ENCODE measurements around the gene ALMS1.
"Not testable (repeated sequence)": the region's sequence is repeated elsewhere in the genome, so short reads cannot be mapped to it uniquely, and the experiment has no call there.

ALMS1 gene, protein sequence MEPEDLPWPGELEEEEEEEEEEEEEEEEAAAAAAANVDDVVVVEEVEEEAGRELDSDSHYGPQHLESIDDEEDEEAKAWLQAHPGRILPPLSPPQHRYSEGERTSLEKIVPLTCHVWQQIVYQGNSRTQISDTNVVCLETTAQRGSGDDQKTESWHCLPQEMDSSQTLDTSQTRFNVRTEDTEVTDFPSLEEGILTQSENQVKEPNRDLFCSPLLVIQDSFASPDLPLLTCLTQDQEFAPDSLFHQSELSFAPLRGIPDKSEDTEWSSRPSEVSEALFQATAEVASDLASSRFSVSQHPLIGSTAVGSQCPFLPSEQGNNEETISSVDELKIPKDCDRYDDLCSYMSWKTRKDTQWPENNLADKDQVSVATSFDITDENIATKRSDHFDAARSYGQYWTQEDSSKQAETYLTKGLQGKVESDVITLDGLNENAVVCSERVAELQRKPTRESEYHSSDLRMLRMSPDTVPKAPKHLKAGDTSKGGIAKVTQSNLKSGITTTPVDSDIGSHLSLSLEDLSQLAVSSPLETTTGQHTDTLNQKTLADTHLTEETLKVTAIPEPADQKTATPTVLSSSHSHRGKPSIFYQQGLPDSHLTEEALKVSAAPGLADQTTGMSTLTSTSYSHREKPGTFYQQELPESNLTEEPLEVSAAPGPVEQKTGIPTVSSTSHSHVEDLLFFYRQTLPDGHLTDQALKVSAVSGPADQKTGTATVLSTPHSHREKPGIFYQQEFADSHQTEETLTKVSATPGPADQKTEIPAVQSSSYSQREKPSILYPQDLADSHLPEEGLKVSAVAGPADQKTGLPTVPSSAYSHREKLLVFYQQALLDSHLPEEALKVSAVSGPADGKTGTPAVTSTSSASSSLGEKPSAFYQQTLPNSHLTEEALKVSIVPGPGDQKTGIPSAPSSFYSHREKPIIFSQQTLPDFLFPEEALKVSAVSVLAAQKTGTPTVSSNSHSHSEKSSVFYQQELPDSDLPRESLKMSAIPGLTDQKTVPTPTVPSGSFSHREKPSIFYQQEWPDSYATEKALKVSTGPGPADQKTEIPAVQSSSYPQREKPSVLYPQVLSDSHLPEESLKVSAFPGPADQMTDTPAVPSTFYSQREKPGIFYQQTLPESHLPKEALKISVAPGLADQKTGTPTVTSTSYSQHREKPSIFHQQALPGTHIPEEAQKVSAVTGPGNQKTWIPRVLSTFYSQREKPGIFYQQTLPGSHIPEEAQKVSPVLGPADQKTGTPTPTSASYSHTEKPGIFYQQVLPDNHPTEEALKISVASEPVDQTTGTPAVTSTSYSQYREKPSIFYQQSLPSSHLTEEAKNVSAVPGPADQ (N-terminal part only)

DNA sequence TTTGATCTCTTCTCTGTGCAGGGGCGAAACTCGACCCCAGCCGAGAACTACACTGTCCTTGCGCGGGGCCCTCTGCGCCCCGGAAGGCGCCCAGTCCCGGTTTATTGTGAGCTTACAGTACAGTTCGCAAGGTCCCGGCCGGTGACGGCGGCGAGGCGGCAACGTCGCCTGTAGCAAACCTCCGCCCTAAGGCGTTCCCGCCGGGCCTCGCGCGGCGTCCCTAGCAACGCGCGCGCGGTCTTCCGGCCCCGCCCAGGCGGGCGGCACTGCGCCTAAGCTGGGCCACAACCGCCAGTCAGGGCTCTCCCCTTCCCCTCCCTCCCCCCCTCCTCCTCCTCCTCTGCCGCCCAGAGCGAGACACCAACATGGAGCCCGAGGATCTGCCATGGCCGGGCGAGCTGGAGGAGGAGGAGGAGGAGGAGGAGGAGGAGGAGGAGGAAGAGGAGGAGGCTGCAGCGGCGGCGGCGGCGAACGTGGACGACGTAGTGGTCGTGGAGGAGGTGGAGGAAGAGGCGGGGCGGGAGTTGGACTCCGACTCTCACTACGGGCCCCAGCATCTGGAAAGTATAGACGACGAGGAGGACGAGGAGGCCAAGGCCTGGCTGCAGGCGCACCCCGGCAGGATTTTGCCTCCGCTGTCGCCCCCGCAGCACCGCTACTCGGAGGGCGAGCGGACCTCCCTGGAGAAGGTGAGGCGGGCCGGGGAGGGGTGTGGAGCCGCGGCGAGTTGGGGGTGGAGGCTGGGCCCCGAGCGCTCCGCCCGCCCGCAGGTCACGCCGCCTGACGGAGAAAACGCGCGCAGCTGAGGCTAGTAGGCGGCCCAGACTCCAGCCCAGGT is at the start of gene ALMS1:
TSS of gene ALMS1 (plus strand) at position 333 of the 838 bp plus-strand sequence. CDS start at position 366, 33 bp downstream.
- in situ Hi-C loops (cut with MboI; ENCODE audit: low pct_unique_long_range_greater_than_20kb, low sequenced_read_pairs), result no loop called here
- DNase-seq, result peak; percentile 92

DNA sequence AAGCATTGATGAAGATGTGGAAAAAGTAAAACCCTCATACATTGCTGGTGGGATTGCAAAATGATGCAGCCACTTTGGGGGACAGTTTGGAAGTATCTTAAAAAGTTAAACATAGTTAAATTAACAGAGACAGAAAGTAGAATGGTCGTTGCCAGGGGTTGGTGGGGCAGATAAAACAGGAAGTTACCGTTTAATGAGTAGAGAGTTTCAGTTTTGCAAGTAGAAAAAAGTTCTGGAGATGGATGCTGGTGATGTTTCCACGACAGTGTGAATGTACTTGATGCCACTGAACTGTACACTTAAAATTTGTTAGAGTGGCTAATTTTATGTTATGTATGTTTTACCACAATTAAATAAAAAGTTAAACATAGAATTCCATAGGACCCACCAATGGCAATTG is 47.8 kb upstream of the ALMS1 start:
- in situ Hi-C loops (cut with MboI; ENCODE audit: low pct_unique_long_range_greater_than_20kb, low sequenced_read_pairs), result no loop called here
- DNase-seq, result no peak

DNA sequence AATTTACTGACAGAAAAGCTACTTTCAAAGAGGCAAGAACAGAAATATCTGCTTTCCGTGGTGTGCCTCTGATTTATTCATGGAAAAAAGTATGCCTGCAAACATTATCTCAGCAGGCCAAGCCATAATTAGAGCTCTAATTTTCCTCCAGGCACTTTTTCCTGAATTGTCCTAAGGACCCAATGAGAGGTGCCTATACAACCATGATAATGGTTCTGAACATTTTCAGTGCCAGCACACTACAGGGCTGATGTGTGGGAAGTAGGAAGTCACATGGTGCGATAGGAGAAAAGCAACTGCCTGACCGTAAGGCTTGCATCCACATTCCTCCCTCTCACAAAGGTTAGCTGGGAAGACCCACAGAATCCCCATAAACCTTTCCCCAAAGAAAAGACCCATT is 46.4 kb upstream of the ALMS1 start:
- in situ Hi-C loops (cut with MboI; ENCODE audit: low pct_unique_long_range_greater_than_20kb, low sequenced_read_pairs), result no loop called here
- no peak for DNase-seq

DNA sequence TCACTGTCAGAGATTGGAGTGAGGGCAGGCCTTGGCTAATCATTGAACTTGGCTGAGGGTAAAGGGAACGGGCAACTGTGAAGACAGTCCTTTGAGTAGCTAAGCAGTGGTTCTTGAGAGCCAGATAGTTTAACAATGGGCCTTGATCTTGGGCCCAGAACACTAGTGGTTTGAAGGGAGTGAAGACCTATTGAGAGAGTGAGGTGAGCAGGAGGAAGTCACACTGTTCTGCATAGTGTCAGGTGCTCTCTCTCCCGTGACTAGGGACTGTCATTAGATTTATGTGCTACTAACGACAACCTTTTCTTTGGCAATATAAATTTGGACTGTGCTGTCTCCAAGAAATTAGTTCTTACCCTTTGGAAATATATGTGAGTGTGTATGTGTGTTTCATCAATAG is 44.6 kb upstream of the ALMS1 start:
- no peak for DNase-seq
- in situ Hi-C loops (cut with MboI; ENCODE audit: low pct_unique_long_range_greater_than_20kb, low sequenced_read_pairs), result no loop called here

DNA sequence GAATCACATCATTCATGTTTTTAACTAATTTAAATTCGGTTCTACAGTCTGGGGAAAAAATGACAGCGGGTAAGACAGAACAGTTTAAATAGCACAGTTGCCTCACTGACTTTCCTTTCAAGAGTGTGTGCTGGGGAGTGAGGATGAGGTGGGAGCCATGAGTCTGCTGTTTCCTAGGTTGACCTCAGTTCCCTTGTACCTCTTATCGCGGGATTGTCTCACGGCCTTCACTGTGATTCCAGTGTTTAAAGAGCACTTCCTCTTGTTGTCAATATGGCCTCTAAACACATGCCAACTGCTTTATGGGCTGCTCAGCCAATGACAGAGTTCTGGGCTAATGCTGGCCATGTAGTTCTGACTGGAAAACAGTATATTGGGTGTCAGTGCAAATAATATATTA is 41.6 kb upstream of the ALMS1 start:
- in situ Hi-C loops (cut with MboI; ENCODE audit: low pct_unique_long_range_greater_than_20kb, low sequenced_read_pairs), result no loop called here

DNA sequence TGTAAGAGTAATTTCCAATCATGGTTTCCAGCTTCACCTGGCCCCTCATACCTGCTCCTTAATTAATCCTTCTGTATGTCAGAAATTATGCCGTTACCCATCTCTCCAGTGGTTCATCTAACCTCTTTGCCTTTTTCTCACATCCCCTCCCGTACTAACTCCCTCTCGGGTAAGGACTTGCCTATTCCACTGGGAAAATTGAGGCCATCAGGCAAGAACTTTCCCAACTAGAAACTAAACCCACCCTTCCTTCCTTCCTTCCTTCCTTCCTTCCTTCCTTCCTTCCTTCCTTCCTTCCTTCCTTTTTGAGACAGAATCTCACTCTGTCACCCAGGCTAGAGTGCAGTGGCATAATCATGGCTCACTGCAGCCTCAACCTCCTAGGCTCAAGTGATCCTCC is 40.9 kb upstream of the ALMS1 start:
- in situ Hi-C loops (cut with MboI; ENCODE audit: low pct_unique_long_range_greater_than_20kb, low sequenced_read_pairs); DNase-seq: not testable (repeated sequence)

More for the DNA sequence above, 41.6 kb upstream of the ALMS1 start:
- peak; percentile 4 for DNase-seq

DNA sequence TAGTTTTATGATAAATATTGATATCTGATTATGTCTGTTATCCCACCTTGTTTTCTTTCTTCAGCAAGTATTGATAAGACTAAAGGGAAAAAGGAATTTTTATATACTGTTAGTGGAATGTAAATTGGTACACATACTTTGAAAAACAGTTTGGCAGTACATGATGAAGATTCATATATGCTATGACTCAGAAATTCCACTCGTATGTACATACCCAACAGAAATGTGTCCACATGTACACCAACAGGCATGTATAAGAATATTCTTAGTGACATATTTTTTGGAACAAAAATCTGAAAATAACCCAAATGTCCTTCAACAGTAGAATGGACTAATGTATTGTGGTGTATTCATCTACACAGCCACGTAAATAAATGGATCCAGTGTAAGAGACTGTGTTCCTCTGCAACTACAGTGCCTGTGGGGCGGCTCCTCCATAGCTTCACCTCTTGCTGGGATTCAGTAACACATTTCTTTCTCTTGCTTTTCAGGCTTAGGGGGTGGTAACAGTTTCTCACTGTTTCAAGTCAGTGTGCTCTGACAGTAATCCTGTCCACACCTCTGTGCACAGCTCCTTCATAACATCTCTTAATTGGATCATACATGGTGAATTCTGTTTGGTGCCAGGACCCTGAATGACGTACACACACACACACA is 35.5 kb upstream of the ALMS1 start:
- no peak for DNase-seq
- in situ Hi-C loops (cut with MboI; ENCODE audit: low pct_unique_long_range_greater_than_20kb, low sequenced_read_pairs), result no loop called here

DNA sequence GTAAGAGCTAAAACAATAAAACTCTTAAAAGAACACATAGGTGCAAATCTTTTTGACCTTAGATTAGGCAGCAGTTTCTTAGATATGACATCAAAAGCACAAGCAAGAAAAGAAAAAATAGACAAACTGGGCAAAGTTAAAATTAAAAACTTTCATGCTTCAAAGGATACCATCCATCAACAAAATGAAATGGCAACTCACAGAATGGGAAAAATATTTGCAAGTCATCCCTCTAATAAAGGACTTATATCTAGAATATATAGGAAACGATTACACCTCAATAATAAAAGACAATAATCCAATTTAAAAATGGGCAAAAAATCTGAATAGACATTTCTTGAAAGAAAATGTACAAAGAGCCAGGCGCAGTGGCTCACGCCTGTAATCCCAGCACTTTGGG is 29.5 kb upstream of the ALMS1 start:
- in situ Hi-C loops (cut with MboI; ENCODE audit: low pct_unique_long_range_greater_than_20kb, low sequenced_read_pairs), result no loop called here
- DNase-seq, result no peak

DNA sequence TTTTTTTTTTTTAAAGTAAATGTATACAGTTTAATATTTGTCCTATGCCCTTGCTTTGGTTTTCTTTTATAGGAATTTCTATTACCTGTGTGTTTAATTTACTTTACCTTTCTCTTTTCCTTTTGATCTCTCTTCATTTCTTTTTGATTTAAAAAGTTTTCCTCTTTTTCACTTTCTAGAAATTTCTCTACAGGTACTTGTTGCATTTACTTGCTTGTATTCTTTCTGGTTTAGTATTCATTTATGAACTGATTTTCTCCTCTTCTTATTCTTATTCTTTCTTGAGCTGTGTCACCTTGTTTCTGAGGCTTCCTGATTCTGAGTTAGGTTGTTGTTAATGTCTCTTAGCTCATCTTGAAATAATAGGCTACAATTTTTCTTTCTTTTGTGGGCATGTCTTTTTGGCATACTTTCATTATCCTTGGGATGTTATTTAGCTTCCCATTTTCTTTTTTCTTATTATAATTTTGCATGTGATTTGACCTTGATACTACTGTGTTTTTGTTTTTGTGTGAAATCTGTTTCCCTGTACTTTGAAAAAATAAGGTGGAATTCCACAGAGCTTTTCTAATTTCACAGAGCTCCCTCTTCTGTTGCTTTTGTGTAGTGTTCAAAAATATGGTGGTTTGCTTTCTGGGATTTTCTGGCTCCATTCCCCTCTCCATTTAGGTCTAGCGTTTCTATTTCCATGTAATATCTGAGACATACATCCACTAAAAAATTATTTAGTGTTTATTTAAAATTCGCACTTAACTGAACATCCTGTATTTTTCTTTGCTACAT is 25.5 kb upstream of the ALMS1 start:
- in situ Hi-C loops (cut with MboI; ENCODE audit: low pct_unique_long_range_greater_than_20kb, low sequenced_read_pairs), result no loop called here
- DNase-seq, result peak; percentile 26

DNA sequence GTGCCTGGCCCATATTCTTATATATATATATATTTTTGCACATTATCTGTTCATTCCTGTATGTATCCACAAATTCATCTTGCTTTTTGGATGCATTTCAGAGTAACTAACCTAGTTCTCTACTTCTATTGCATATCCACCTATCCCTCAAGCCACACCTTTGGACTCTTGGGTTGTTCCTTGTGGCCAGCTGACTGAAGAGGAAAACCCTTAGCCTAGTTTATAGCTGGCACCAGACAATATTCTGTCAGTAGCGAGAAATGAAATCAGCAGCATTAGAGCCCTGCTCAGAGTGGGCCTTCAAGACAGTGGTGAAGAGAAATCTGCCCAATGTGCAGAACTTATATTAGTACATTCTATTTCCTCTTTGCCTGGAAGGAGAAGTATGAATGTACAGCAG is 19.6 kb upstream of the ALMS1 start:
- in situ Hi-C loops (cut with MboI; ENCODE audit: low pct_unique_long_range_greater_than_20kb, low sequenced_read_pairs), result no loop called here
- DNase-seq, result no peak

DNA sequence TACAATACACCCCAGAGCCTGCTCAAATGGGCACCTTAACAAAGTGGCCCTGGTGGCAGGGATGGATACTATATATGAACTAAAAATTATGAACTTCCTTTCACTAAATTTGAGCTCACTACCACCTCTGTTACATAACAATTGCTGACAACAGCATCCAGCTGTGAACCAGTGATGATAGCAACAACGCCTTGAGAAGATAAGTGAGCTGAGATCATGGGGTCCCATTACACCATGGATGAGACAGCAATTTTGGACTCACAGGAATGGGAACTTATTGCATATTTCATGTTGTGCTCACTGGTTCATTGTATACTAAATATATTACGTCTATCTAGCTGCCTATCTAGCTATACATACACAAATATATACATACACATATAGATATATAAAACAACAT is 16.9 kb upstream of the ALMS1 start:
- no peak for DNase-seq
- in situ Hi-C loops (cut with MboI; ENCODE audit: low pct_unique_long_range_greater_than_20kb, low sequenced_read_pairs), result no loop called here

DNA sequence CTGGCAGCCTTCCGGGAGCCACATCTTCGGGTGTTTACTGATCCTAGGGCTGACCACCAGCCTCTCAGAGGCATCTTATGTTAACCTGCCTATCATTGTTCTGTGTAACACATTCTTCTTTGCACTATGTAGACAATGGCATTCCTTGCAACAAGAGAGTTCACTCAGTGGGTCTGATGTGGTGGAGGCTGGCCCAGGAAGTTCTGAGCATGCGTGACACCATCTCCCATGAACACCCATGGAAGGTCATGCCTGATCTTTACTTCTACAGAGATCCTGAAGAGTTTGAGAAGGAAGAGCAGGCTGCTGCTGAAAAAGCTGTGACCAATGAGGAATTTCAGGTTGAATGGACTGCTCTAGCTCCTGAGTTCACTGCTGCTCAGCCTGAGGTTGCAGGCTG is 15.3 kb upstream of the ALMS1 start:
- in situ Hi-C loops (cut with MboI; ENCODE audit: low pct_unique_long_range_greater_than_20kb, low sequenced_read_pairs), result no loop called here
- no peak for DNase-seq

DNA sequence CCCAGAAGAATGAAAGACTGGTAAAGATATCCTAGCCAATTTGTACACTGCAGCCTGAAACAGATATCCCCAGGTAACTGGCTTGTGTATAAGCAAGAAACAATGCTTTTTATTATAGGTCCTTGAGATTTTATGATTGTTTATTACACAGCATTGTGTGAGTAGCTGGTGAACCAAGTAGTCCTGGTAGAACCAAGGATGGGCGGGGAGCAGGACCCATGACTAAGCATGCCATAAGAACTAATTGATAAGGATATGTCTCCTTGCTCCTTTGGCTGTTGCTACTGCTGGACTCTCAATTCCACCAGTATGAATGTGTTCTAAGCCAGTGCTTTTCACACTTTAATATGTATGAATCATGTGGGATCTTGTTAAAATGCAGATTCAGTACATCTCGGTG is 12.3 kb upstream of the ALMS1 start:
- in situ Hi-C loops (cut with MboI; ENCODE audit: low pct_unique_long_range_greater_than_20kb, low sequenced_read_pairs), result no loop called here
- no peak for DNase-seq

DNA sequence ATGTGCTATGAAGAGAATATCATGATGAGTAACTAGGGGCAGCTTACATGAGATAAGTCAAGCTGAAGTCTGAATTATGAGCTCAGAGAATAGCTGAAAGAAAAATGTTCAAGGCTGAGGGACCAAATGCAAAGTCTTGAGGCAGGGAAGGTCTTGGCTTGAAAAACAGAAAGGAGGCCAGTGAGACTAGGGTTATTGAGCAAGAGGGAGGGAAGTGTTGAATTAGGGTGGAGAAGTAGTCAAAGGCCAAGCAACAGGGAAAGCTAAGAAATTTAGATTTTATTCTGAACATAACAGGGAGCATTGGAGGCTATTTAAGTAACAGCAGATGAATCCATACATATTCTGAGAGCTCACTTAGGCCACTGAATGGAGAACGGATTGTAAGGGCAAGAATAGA is 11.4 kb upstream of the ALMS1 start:
- DNase-seq, result no peak
- in situ Hi-C loops (cut with MboI; ENCODE audit: low pct_unique_long_range_greater_than_20kb, low sequenced_read_pairs), result no loop called here

DNA sequence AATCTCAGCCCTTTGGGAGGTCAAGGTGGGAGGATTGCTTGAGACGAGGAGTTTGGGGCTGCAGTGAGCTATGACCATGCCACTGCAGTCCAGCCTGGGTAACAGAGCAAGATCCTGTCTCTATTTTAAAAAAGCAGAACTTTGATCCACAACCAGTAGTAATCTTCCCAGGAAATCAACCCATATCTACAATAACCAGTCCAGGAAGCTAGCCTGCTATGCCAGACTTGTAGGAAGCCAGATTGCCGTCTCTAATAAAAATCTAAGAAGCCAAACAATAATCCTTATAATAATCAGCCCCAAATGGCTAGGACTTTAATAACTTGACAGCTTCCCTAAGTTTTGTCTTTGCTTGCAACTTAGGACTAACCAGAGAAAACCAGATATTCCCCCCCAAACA is 9.0 kb upstream of the ALMS1 start:
- DNase-seq, result no peak
- in situ Hi-C loops (cut with MboI; ENCODE audit: low pct_unique_long_range_greater_than_20kb, low sequenced_read_pairs), result no loop called here

DNA sequence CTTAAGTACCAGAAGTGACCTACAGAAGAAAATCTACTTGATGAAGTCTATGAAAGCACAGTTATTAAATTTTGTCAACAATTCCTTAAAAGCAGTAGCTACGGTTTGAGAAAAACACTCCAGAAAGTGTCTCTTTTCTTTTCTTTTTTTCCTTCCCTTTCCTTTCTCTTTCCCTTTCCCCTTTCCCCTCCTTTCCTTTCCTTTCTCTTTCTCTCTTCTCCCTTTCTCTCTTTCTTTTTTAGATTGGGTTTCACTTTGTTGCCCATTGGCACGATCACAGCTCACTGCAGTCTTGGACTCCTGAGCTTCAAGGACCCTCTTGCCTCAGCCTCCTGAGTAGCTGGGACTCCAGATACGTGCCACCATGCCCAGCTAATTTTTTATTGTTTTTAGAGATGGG is 2.6 kb upstream of the ALMS1 start:
- in situ Hi-C loops (cut with MboI; ENCODE audit: low pct_unique_long_range_greater_than_20kb, low sequenced_read_pairs), result no loop called here
- no peak for DNase-seq

DNA sequence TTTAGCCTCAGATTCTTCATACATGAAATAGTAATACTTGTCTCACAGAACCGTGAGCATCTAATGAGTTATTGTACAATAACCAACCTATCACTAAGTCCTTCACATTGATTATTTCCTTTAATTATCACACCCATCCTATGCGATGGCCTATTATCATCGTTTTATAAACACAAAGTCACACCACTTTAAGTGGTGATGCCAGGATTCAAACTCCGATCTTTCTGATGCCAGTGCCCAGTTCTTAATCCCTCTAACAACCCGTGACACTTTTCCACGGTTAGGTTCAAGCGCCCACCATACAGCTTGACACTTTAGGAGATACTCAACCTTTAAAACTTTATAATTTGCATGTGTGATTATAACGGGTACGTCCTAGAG is 523 bp upstream of the ALMS1 start:
- in situ Hi-C loops (cut with MboI; ENCODE audit: low pct_unique_long_range_greater_than_20kb, low sequenced_read_pairs), result no loop called here
- DNase-seq, result no peak

All from KBM-7 (cell line).